ENCODE data around the gene KCNQ1. TPM values are rescaled to one million over a fixed set of nuclear protein-coding genes. Genes with fewer than 3 reads are reported as not detected.

KCNQ1 gene
- polyA plus RNA-seq, 3 donors = 11.5 to 13.4 (median 12.7) TPM

DNA sequence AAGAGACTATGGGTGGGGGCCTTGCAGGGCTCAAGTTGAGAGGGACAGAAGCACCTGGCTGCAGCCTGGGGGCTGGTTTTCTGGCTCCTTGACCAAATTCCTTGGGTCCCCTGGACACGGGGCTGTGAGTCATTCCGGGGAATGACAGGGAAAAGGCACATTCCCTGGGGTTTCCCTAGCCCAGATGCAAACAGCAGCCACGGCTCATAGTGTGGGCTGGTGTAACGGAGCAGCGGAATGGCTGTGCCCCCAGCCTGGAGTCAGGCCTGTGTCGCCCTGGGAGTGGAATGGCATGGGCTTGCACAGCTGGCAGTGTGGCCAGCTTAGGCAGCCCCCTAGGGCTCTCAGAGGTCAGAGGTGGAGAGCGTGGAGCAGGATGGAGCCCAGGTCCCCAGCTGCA lies 332.6 kb downstream of the KCNQ1 start:
- DNase-seq = no peak

DNA sequence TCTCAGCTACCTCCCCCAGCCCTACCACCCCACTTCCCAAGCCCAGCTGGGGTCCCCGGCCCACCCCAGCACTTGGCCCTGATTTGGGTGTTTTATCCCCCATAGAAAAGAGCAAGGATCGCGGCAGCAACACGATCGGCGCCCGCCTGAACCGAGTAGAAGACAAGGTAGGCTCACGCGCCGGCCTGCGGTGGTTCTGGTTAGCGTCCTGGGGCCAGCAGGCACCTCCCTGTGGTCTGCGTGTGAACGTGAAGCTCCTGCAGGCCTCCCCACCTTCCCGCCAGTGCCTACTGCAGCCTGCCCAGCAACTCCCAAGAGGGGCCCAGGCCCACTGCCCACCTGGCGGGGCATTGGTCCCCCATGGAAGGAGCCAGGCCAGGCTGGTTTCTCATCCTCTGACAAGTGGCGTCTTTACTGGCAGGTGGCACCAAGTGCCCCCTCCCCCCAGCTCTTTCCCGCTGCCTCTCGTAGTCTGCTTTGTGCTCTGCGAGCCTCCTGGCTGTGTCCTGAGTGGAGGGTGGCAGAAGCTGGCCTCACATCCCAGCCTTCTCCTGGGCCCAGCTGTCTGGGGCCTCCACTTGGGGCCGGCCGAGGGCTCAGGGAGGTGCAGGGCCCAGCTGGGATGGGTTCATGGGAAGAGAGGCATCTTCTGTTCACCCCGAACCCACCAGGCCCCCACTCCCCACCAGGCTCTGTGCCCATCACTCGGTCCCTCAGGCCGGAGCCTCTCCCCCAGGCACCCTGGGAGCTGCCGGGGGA lies 333.2 kb downstream of the KCNQ1 start:
- no peak for DNase-seq

DNA sequence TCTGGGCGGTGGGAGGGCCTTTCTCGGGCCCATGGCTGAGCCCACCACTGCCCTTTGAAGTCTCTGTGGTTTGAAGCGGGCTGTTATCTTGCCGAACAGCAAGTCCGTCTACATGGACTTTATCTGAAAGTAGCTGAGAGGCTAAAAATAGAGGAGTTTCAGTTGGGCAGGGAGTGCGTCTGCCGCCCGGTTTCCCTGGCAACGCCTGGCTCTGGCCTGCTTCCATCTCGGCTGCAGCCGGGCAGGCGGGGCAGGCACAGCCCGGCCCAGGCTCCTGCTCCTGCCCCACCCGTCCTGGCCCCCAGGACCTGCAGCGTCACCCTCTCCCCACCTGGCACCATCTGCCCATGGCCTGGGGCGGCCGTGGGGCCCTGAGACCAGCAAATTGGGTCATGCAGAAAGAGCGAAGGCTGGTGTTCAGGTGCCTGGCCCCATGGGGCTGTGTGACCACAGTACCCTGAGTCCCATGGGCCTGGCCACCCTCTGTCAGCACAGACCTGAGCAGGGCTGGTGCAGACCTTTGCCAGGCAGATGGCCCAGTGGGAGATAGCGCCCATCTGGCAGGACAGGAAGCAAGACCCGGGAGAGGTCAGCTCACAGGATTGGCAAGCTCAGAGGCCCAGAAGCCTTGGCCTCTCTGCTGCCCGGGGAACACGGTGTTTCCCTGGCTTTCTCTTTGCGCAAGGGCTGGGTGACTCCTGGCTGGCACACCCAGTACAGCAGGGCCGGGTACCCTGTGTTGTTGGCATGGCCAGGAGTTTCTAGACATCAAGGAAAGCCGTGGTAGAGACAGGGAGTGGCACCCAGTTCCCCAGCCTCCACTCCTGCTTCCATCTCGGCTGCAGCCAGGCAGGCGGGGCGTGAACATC lies 334.1 kb downstream of the KCNQ1 start:
- DNase-seq = peak; percentile 55

DNA sequence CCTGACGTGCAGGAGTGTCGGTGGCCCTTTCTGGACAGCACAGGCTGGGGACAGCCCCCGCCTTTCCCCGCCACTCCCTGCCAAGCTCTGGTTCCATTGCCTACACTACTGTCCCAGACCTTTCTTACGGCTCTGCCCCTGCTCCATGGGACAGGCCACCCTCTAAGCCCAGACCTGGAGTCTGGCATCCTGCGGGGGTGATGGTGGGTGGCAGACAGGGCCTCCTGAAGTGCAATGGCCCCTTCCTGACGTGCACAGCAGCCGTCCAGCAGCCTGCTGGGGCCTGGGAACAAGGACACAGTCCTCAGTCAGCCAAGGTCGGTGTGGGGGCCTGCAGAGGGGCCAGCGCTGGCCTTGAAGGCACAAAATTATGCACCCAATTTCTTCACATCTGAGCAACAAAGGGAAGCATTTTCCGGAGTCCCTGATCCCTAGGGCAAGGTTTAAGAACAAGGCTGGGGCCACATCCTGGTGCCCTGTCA lies 334.7 kb downstream of the KCNQ1 start:
- no peak for DNase-seq

DNA sequence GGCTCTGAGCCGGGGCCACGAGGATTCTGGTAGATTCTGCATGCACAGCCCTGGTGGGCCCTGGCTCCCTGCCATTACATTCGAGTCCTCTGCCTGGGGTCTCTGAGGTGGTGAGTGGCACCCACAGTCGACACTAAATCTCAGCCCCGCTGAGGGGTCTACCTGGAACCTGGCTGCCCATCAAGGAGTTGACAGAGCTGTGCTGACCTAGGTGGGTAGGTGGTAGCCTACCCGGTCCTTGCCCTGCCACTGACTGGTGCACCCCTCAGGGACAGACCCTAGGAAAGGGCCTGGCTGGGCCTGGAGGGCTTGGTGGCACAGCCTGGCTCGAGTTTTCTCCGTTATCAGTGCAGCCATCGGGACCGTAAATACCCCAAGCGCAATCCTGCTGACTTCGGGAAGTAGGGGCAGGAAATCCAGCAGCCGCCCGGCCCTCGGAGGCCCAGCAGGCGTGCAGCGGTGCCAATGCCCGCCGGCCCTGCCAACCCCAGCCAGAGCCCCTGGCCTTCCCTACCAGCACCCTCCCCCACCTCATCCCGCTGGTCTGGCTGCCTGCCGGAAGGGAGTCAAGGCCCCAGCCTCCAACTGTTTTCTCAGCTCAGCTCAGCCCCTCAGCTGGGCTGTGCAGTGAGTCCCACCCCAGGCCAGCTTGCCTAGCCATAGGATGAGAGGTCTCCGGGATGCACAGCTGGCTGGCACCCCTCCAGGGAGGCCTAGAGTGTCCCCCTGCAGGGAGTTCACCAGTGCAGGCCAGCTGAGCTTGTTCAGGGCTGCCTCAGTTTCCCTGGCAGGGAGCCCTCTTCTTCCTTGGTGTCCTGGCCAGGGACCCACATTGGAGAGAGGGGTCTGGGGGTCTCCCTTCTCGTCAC lies 335.4 kb downstream of the KCNQ1 start:
- DNase-seq = no peak

DNA sequence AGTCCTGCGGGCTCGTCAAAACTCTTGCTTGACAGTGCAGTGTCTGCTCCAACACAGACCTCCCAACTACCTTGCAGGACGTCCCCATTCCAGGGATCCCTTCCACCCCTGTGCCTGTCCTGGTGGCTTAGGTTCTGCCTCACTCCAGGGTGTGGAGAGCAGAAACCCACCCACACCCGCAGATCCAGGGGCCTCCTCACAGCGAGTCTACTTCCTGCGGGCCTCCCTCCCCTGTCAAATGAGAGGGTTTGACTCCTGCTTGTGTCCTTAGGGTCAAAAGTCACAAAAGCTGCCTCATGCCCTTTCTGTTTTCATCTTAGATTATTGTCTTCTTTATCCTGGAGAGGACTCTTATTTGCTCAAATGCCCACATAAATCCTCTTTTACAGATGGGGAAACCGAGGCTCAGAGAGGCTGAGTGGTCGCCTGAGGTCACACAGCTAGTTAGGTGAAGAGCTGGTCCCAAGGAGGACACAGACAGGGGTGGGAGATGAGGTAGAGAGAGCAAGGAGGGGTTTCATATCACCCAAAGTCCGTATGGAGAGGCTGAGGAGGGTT lies 336.1 kb downstream of the KCNQ1 start:
- no peak for DNase-seq

DNA sequence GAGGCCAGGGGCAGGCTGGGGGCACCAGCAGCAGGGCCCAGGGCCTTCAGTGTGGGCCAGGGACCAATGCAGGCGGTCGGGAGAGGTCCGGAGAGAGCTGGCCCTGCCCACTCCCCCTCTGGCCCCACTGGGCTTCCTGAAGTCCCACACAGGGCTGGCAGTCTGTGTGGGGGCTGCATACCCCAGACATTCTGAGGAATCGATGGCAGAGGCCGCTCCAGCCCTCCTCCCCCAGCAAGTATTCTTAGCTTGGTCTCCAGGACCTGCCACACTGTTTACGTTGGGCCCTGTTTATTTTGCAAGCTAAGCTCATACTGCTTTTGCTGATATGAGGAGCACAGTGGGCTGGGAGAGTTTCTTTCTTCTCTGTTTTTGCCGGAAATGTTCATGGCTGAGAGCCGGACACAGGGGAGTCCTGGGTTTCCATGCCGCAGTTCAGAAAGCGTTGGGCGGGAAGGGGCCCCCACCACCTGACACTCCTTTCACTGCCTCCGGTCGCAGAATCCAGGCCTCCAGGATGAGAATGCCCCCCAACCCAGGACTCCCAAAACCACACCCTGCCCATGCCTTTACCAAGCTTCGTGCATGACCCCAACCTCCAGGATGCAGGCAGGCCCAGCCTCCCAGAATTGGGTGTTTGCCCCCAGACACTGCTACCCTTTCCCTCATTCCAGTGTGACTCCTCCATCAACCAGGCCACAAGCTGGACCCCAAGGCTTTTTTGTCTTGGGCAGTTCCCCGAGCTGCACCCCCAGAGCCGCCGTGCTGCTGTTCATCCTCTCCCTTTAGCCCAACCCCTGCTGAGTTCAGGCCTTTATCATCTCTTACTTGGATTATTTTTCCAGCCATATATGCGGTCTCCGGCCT lies 336.8 kb downstream of the KCNQ1 start:
- DNase-seq = no peak

DNA sequence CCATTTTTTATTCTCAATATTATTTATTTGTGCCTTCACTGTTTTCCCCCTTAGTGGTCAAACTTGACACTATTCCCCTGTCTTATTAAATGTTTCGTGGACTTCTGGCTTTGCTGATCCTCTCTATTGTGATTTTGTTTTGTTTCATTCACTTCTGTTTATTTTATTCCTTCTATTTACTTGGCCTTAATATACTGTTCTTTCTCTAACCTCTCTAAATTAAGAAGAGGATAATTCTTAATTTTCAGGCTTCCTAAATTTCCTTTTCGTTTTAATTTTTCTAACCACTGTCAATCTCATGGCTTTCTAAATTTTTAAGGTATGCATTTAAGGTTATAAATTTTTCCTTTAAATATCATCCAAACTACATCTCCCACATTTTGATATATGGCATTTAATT lies 338.0 kb downstream of the KCNQ1 start:
- no peak for DNase-seq

DNA sequence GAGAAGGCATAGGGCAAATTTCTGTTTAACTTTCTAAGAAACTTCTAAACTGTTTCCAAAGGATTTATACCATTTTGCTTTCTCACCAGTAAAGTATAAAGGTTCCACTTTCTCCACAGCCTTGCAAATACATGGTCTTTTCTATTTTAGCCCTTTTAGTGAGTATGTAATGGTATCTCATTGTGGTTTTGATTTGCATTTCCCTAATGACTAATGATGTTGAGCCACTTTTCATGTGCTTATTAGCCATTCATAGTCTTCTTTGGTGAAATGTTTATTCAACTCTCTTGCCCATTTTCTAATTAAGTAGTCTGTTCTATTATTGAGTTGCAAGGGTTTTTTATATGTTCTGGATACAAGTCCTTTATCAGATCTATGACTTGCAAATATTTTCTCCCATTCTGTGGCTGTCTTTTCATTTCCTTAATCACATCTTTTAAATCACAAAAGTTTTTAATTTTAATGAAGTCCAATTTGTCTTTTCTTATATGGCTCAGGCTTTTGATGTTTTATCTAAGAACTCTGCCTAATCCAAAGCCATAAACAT lies 338.8 kb downstream of the KCNQ1 start:
- no peak for DNase-seq

DNA sequence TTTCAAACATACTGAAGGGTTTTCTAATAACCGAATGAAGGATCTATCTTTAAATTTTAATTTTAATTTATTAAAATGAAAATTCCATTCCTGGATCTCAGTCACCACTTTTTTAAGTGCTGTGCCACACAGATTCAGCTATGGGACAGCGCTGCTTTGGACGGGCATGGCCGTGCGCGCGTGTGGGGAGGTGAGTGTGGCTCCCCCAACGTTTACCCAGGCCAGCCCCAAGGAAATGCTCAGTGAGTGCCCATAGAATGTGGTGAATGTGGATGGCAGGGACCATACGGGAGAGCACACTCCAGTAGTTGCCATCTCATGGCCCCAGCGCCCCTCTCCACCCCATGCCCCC lies 343.0 kb downstream of the KCNQ1 start:
- no peak for DNase-seq

DNA sequence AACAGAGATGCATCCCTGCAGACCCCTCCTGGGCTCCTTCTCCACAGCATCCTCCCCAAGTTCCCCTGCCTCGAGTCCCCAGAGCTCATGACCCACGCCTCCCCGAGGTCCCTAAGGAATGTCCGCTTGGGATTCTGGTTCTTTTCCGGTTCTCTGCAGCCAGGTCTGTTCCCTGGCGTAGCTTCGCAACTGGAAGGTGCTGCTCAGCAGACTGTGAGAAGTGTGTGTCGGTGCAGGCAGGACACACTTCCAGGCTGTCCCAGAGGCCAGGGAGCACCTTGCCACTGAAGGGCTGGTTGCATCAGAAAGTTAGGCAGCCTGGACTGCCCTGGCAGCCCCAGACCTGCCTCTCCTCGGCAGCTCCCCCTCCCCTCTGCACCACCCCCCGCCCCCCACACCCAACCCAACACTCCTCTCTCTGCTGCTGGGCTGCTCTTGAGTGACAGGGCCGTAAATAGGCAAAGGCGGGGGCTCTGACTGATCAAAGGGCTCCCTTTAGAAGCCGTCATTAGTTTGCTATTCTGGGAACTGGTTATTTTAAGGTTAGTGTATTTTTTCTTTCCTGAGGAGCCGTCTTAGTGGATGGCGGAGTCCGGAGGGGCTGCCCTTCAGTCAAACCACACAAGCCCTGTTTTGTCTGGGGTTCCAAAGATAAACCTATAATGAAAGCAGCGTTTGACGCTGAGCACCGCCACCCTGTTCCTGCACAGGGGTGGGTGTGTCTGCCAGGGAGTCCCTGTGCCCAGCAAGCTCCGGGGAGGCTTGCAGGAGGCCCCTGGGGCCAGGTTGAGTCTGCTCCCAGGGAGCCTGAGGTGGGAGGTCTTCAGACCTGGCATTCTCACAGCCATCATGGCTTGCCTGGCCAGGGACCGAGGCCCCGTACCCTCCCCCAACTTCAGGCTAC lies 343.6 kb downstream of the KCNQ1 start:
- DNase-seq = peak; percentile 73

DNA sequence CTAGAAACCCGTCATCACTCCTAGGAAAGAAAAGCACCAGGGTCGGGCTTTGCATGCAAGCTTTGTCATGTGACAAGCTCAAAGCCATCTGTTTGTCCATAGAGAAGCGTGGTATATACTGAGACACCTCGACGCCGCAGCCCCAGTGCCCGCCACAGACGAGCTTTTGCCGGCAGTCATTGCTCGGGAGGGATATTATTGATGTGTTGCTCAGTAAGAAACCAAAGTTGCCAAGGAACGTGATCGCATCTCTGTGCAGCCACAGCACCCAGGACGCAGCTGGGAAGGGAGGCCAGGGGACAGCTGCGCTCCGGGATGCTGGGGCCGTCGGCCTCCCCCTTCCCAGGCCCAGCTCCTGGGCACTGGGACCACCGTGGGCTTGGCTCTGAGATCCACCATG lies 344.5 kb downstream of the KCNQ1 start:
- no peak for DNase-seq

DNA sequence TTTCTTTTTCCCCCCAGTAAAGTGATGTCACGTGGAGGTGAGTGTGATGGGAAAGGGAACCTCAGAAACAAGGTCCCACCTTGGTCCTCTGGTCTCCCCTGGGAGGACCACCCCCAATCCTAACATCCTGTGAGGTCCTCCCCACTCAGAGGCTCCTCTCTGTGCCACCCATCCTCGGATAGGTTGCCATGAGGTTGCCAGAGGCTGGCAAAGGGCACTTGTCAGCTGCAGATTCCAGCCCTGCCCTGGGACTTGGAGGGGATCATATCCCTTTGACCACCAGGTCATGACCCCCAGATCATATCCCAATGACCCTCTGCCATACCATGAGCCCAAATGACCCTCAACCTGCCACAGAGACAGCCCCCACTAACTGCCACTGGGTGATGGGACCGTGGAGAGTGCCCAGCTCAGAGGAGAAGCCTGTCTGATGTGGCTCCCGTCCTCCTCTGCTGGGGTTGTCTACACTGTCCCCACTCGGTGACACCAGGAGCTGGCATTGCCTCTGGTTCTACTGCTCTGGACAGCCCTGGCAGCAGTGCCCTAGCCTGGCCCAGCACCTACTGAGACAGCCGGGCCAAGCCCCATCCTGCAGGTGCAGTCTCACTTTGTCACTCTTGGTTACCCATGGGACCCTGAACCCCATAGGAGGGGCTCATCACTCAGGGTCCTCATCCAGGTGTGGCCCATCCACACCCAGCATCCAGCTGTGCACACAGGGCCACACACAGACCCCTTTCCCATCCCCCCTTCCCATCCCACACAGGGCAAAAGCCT lies 345.2 kb downstream of the KCNQ1 start:
- no peak for DNase-seq

DNA sequence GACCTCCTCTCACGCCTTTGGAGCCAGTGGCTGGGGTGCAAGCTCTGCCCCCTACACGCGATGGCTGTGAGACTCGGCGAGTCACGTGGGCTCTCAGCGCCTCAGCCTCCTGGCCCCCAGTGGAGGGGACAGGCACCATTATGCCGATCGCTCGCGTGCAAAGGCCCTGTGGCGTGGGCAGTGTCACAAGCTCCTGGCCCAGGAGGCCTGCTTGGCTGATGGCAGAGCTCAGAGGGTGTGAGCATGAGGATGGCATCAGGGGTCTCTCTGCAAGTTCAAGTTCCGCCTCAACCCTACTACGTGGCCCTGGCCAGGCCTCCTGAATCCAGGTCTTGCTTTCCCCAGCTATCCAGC lies 345.7 kb downstream of the KCNQ1 start:
- DNase-seq = no peak

DNA sequence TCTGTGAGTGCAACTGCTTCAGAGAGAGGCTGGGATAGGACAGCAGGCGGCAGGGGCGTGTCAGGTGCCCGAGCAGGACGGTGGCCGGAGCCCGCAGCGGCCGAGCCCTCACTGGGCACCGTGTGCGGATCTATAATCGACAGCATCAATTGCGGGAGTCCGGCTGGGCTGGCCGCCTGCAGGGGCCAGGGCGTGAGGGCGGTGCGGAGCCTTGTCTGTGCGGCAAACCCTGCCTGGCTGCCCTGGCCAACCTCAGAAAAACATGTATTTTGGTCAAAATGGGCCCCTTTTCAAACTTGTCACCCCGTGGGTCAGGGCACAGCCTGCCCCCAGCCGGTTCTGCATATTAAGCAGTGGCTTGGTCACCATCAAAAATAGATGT lies 346.3 kb downstream of the KCNQ1 start:
- DNase-seq = no peak

DNA sequence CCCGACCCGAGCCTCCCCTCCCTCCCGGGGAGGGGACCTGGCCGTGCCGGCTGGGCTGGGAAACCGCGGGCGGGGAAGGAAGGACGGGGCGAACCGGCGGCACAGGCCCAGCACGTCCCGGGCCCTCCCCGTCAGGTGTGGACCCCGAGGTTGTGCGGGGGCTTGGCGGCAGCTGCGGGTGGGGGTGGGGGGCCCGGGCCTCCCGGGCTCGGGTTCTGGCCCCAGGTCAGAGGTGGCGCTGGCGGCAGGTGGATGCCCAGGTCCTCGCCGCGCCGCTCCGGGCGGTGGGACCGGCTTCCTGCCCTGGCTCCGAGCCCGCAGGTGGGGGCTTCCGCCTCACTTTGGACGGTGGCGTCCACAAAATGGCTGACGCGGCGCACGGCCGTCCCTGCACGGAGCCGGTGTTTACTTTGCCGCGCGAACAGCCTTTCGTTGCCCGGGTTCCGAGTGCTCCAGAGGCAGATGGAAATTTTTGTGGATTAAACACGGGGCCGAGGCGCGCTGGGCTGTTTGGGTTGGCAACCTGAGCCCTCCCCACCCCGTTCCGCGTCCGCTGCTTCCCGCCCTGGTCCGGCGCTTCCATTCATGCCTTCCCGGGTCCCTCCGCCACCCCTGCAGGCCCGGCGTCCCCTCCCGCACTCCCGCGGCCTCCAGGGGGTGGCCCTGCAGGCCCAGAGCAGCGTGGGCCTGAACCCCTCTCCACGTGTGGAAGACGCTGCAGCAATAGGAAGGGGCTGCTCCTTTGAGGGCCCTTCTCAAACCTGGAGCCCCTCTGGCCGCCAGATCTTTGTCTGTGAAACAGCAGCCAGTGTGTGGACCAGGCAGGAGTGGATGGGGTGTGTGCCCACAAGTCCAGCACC lies 346.9 kb downstream of the KCNQ1 start:
- DNase-seq = no peak

DNA sequence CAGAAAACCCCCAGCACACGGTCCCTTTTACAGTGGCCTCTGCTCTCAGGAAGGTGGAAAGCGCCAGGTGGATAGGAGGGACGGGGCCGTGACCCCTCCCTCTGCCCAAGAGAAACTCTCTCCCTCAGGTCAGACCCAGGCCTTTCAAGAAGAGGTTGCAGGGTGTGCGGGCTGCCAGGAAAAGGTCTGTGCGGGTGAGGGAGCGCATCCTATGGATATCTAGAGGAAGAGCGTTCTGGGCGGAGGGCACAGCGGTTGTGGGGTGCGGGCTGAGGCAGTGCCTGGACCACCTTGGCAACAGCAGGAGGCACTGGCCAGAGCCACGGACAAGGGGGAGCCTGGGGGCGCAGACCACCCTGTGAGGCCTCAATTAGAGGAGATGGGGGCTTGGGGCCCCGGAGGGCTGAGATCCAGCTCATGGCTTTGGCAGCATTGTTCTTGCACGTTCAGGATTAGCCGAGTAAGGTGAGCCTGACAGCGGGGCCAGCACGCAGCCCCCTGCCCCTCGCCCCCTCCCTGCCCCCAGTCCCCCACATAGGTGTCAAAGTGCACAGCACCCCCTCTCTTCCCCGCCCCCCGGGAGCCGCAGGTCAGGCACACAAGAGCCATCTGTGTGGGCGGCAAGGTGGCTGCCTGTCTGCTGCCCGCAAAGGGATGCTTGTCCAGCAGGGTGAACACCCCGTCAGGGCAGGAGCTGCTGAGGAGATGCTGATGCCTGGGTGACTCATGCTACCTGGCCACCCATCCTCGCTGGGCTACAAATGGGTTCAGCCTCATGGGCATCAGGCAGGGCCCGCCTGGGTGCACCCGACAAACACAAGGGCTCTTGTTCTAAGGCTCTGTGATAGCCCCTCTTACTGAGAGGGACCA lies 347.8 kb downstream of the KCNQ1 start:
- no peak for DNase-seq
